Small intestine (tissue), 7 donors: ENCODE results near the gene RAD51B. TPM values are rescaled to one million over a fixed set of nuclear protein-coding genes. Genes with fewer than 3 reads are reported as not detected.

Experiments used
- DNase-seq, 2 donors: peaks; one replicate each; pipeline versions ENCODE4 v3.0.0 to v3.0.0-alpha.2; 2013
- FAIRE-seq: peaks from 2 replicates; lab custom pipeline; 2012; peaks lifted over from hg19 to GRCh38; lab: Jason Lieb, UNC
- H3K27ac ChIP-seq, 3 donors: one replicate each; pipeline ENCODE4 v1.5.1; 2013; ENCODE audit warnings: low read length in 2 of 3, mild to moderate bottlenecking in 2 of 3, control low read depth in 1 of 3, inconsistent platforms in 1 of 3, low read depth in 1 of 3, moderate library complexity in 1 of 3
- H3K27me3 ChIP-seq, 3 donors: one replicate each; pipeline ENCODE4 v1.6.1; 2013; ENCODE audit warnings: low read length in 3 of 3, inconsistent platforms in 1 of 3; ENCODE audit not compliant: control insufficient read depth in 3 of 3, insufficient read depth in 3 of 3
- H3K36me3 ChIP-seq, 3 donors: one replicate each; pipeline ENCODE4 v1.6.1; 2013; ENCODE audit warnings: low read length in 3 of 3, inconsistent platforms in 1 of 3, low read depth in 1 of 3, mild to moderate bottlenecking in 1 of 3, moderate library complexity in 1 of 3; ENCODE audit not compliant: control insufficient read depth in 3 of 3, insufficient read depth in 2 of 3
- H3K4me1 ChIP-seq, 3 donors: one replicate each; pipeline ENCODE4 v1.6.1; 2013; ENCODE audit warnings: low read length in 2 of 3, inconsistent platforms in 1 of 3, low read depth in 1 of 3, mild to moderate bottlenecking in 1 of 3, moderate library complexity in 1 of 3; ENCODE audit not compliant: control insufficient read depth in 3 of 3, insufficient read depth in 2 of 3
- H3K4me3 ChIP-seq, 3 donors: one replicate each; pipeline ENCODE4 v1.5.1; 2013; ENCODE audit warnings: low read length in 3 of 3, control low read depth in 1 of 3, inconsistent platforms in 1 of 3, low read depth in 1 of 3, mild to moderate bottlenecking in 1 of 3, moderate library complexity in 1 of 3
- H3K9me3 ChIP-seq, 2 donors: one replicate each; pipeline ENCODE4 v1.6.1; 2013; ENCODE audit warnings: low read depth in 1 of 2, low read length in 1 of 2; ENCODE audit not compliant: control insufficient read depth in 2 of 2, insufficient read depth in 1 of 2
- WGBS, 3 donors: extraction: QIAGEN DNeasy Blood & Tissue Kit; methylation state at CpG; one replicate each; pipeline ENCODE4 v1.1.7; 2013; 5-methylcytosine and 5-hydroxymethylcytosine counted together
- polyA plus RNA-seq, 4 donors: library from polyadenylated mRNA; stranded (reverse) in 3 of 4; unstranded in 1 of 4; fragments of 200-250 nt in 3 of 4; fragments of 120-200 nt in 1 of 4; gene quantifications; one replicate each; pipeline versions ENCODE4 v1.2.1 to v1.2.3, GENCODE V29; 2013
- donor health status: healthy with polysubstance abuse.
- donor health status: control.
- donor health status: control.
- donor health status: Bipolar disorder and iron deficiency.
- donor health status: healthy.

RAD51B gene
- polyA plus RNA-seq, 4 donors, result 1.1 to 9.0 (median 4.1) TPM

GRCh38 chr14:68124979-68125731 is 305.6 kb downstream of the RAD51B start:
- H3K27ac ChIP-seq, result peak overlapping the region in 1 of 3 donors; percentile 37
- no peak overlapping the region for H3K4me3 ChIP-seq
- H3K4me1 ChIP-seq, result peaks cover 0 to 24% (median 0%) of the 10 kb centered on the region in 3 donors
- WGBS, 3 donors, result 59 to 72% (median 63%) methylated on average over 3 of the region's 3 CpGs
- H3K9me3 ChIP-seq, result peaks cover 0 to 3% of the 10 kb centered on the region in 2 donors
- peak in 1 of 2 donors; percentile 39 for DNase-seq
- no peaks in the 10 kb centered on the region for H3K27me3 ChIP-seq
- FAIRE-seq, result no peak
- no peaks in the 10 kb centered on the region for H3K36me3 ChIP-seq

DNA sequence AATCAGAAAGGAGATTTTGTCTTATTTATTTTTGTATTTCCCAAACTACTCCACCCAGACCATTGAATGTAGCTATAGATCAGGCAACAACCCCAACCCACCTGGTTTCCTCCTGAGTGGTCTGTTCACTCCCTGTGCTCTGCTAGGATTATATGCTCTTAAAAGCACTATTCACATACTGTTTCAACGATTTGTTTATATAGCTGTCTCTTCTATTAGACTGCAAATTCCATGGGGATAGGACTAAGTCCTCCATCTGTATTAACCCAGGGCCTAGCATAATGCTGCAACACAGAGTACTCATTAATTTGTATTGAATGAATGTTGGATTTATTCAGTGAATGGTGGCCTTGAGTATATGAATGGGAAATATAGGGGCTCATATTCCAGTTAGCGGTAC is 307.6 kb downstream of the RAD51B start:
- FAIRE-seq (no peak), DNase-seq (peak in 1 of 2 donors; percentile 30)
- Histone ChIP-seq H3K27me3 (no peaks in the 10 kb centered on the region), H3K36me3 (no peaks in the 10 kb centered on the region), H3K4me3 (no peak overlapping the region), H3K27ac (peak overlapping the region in 1 of 3 donors; percentile 4), H3K4me1 (peaks cover 0 to 24% (median 0%) of the 10 kb centered on the region in 3 donors), H3K9me3 (no peaks in the 10 kb centered on the region)
- WGBS, 3 donors, result 50 to 64% (median 63%) methylated on average over 2 of the region's 2 CpGs

DNA sequence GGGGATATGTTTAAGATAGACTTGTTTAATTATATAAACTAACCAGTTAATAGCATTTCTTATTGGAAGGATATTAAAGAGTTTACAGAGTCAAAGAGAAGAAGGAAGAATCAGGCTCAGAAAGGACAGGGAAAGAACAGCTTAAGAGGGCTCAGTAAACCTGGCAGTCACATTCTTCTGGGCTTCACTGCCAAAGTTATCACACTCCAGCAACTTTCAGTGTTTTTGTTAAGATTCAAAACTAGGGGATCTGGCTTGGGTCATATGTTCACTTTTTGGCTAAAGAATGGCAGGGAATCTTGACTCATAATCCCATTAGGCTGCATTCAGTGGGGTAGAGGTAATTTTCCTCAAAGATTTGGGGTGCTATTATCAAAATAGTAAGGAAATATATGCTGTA is 312.3 kb downstream of the RAD51B start:
- Histone ChIP-seq H3K27ac (no peak overlapping the region), H3K27me3 (no peaks in the 10 kb centered on the region), H3K36me3 (no peaks in the 10 kb centered on the region), H3K9me3 (no peaks in the 10 kb centered on the region), H3K4me3 (no peak overlapping the region), H3K4me1 (peaks cover 0 to 6% (median 0%) of the 10 kb centered on the region in 3 donors)
- FAIRE-seq (no peak), DNase-seq (no peak)

DNA sequence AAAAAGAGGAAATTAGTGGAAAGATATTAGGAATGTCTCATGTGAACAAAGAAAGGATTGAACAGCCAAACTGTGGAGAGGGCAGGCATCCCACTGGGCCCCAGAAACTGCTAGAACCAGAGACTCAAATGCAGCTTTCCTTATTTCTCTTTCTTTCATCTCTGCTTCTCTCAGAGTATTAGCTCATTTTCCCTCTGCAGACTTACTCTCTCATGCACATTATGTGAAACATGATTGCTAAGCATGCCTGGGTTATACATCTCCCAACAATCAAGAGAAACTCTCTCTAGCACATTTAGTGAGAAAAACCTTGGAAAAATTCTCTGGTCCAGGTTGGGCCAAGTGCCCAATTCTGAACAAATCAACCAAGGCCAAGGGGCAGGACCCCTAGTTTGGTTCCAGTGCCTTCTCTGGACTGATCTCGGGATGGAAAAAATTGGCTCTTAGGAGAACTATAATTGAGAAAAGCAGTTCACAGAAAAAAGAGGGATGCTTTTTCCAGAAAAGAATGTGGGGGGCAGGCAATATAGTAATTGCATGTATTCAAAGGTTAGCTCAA is 313.1 kb downstream of the RAD51B start:
- FAIRE-seq, result no peak
- WGBS, 3 donors, result 80 to 97% (median 95%) methylated on average over 1 of the region's 1 CpG
- Histone ChIP-seq H3K27ac (no peak overlapping the region), H3K9me3 (no peaks in the 10 kb centered on the region), H3K27me3 (no peaks in the 10 kb centered on the region), H3K36me3 (no peaks in the 10 kb centered on the region), H3K4me3 (no peak overlapping the region), H3K4me1 (peaks cover 0 to 2% (median 0%) of the 10 kb centered on the region in 3 donors)
- no peak for DNase-seq

GRCh38 chr14:68133856-68134255 is 314.3 kb downstream of the RAD51B start:
- Histone ChIP-seq H3K4me1 (peaks cover 0 to 13% (median 0%) of the 10 kb centered on the region in 3 donors), H3K27me3 (no peaks in the 10 kb centered on the region), H3K9me3 (no peaks in the 10 kb centered on the region), H3K4me3 (no peak overlapping the region), H3K36me3 (no peaks in the 10 kb centered on the region), H3K27ac (no peak overlapping the region)
- FAIRE-seq (no peak), DNase-seq (no peak)
- 93 to 95% (median 94%) methylated on average over 4 of the region's 4 CpGs for WGBS, 3 donors

- 74 to 91% (median 80%) methylated on average over 3 of the region's 3 CpGs for WGBS, 3 donors
- FAIRE-seq, result no peak
Measured at GRCh38 chr14:68135028-68135427, 315.4 kb downstream of the RAD51B start.

DNA sequence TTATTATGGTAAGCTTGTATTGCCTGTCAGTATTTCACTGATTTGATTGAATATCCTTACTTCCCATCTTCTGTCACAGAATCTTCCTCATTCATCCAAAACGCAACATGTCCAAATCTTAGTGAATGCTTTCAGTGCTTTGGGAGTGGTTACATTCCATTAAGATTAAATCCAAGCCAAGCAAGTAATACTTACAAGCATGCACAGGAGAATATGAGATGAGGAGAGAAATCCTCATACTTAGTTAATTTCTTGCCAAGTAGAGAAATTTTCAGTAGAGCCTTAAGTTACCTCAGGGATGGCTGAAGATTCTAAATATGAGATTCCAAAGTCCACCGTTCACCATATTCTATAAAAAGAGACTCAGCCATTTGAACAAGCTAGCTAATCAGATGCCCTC is 316.0 kb downstream of the RAD51B start:
- 84 to 96% (median 92%) methylated on average over 2 of the region's 2 CpGs for WGBS, 3 donors
- no peaks in the 10 kb centered on the region for H3K9me3 ChIP-seq
- DNase-seq (no peak), FAIRE-seq (no peak)
- no peak overlapping the region for H3K27ac ChIP-seq
- H3K27me3 ChIP-seq, result no peaks in the 10 kb centered on the region
- no peaks in the 10 kb centered on the region for H3K36me3 ChIP-seq
- no peak overlapping the region for H3K4me3 ChIP-seq
- H3K4me1 ChIP-seq, result peaks cover 0 to 29% (median 7%) of the 10 kb centered on the region in 3 donors

More at GRCh38 chr14:68135028-68135427, 315.4 kb downstream of the RAD51B start:
- Histone ChIP-seq H3K27me3 (no peaks in the 10 kb centered on the region), H3K4me3 (no peak overlapping the region), H3K27ac (no peak overlapping the region), H3K4me1 (peaks cover 0 to 24% (median 4%) of the 10 kb centered on the region in 3 donors), H3K36me3 (no peaks in the 10 kb centered on the region), H3K9me3 (no peaks in the 10 kb centered on the region)
- DNase-seq, result no peak

DNA sequence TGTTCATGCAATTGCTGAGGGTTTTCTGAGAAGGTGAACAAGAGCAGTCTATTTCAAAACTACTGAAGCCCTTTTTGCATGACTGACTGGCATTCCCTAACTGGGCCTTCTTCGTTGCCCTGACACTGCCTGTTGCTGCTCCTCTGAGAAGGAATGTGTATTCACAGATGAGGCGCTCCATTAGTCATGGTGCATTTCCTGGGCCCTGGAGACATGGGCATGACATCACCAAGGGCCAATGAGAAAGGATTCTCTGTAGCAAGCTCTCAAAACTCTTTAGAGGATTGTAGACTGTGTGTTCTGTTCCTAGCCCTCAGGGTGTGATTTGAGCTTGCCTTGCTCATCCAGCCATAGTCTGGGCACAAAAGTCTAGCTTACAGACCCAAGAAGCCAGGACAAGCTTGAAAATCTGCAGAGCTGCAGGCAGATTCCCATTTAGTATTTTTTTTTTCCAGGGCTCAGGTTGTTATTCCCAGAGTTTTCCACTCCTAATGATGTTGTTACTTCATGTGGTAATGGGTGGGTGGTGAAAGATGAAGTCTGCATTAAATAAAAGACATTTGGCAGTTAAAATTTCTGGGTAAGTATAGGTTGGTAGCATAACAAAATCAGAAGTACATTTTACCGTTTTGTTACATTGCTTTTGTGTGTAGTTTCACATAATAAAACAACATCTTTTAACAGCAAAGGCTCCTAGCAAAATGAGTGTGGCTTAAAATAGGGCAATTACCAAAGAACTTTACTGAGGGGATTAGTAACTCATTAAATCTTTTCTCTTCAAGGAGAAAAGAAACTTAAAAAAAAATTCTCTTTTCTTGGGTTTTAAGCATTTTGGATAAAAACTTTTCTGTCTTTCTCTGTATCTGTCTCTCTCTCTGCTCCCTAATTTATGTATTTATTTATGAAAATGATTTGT is 318.4 kb downstream of the RAD51B start:
- Histone ChIP-seq H3K4me1 (peaks cover 0 to 42% (median 10%) of the 10 kb centered on the region in 3 donors), H3K9me3 (no peaks in the 10 kb centered on the region), H3K27ac (peak overlapping the region; percentile 1 to 87 (median 24)), H3K27me3 (no peaks in the 10 kb centered on the region), H3K4me3 (no peak overlapping the region), H3K36me3 (no peaks in the 10 kb centered on the region)
- WGBS, 3 donors, result 67 to 89% (median 71%) methylated on average over 3 of the region's 3 CpGs
- no peak for FAIRE-seq
- peak; percentile 52 to 71 for DNase-seq
